Islet precursor cell (in vitro differentiated cells): ENCODE results near the gene SPTBN1.
"Not testable (repeated sequence)": the region's sequence is repeated elsewhere in the genome, so short reads cannot be mapped to it uniquely, and the experiment has no call there.

Experiments used
- DNase-seq: peaks from one replicate; pipeline ENCODE4 v3.0.0-alpha.2; 2018

Gene SPTBN1

GRCh38 chr2:54504866-54505265, 48.7 kb downstream of the SPTBN1 start:
- DNase-seq: no peak

DNA sequence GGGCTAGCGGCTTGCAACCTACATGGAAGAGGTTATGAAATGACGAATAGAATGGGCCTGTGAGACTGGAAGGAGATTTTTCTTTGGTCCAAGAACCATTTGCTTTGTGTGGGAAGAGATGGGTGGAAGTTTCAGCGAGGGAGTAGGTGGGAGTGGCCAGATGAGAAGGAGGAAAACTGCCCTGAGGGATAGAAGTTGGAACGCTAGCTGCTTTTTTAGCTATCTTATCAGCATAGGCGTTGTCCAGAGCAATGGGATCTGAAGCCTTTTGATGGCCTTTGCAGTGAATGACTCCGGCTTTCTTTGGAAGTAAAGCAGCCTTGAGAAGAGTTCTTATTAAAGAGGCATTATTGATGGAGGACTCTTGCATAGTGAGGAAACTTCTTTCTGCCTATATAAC, 52.4 kb downstream of the SPTBN1 start:
- no peak for DNase-seq

- not testable (repeated sequence) for DNase-seq
These were observed 52.9 kb downstream of the SPTBN1 start for GRCh38 chr2:54509043-54509442.

DNA sequence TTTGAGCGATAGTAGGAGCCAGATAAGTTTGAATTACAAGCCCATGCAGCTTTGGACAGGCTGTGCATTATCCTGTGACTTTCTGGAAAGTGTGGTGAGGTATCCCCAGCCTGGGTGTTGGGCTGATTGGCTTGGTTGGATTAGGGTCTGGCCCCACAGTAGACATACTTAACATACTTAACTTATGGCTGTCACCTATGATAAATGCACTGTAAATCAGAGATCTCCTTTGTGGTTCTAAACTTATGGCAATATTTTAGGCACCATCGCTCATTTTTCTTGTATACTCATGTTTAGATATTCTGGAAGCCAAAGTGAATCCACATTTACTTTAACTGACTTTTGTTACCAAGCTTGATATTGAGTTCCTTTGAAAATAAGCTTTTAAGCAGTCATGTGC, 54.8 kb downstream of the SPTBN1 start:
- no peak for DNase-seq

DNA sequence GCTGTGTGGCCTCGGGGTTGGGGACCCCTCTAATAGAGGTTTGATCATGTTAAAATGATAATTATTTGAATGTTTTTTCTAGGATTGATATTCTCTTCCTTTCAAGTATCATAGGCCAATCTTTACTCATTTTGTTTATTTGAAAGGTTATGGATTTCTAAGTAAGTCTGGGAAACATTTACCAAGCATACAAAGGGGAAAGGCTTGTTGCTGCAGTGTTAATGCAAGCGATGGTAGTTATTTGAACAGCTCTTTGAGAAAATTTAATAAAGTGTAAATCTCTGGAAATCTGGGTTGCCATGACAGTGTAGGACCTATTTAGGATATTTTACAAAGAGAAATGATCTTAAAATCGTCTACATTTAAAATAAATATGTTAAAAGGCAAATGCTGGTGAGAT, 56.1 kb downstream of the SPTBN1 start:
- no peak for DNase-seq

- DNase-seq: no peak
These were observed 56.7 kb downstream of the SPTBN1 start for GRCh38 chr2:54512663-54513362.

DNA sequence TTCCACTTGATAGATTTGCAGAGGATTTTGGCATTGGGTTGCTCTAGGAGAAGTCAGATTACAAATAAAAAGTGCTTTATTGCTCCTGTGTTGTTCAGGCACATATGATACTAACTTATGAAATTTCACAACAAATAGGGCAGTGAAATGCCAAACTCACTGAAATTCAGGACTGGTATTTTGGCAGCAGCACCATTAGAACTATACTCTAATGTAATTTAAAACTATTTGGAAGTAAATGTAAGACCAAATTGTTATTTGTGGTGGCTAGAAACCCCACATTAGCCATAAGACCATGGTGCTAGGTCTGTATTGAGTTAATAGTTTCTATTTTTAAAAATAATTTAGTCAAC, 57.2 kb downstream of the SPTBN1 start:
- DNase-seq: no peak

DNA sequence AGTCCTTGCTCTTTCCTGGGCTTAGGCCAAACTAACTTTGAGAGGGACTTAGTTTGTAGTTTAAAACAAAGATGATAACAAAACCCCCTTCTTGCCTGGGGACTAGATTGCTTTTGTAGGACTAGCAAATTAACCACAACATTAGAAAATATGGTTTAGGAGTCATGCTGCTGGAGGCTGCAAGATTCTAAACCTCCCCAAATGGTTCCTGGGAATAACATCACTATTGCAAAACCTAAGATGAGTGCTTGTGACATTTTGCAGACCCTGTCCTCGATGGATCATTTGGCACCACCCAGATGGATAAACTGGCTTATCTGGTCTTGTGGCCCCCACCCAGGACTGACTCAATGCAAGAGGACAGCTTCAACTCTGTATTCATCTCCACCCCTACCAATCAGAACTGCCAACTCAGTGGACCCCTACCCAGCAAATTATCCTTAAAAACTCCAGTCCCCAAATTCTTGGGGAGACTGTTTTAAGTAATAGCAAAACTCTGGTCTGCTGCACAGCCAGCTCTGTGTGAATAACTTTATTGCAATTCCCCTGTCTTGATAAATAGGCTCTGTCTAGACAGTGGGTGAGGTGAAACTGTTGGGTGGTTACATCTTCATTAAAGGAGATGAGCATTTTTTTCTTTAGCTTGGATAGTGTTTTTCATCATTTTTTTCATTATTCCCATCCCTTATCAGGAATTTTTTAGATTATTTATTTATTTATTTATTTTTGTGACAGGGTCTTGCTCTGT, 58.9 kb downstream of the SPTBN1 start:
- no peak for DNase-seq

- DNase-seq: no peak
These were observed 60.7 kb downstream of the SPTBN1 start for GRCh38 chr2:54516842-54517241.

GRCh38 chr2:54518016-54518415, 61.9 kb downstream of the SPTBN1 start:
- DNase-seq: not testable (repeated sequence)

GRCh38 chr2:54518430-54518829, 62.3 kb downstream of the SPTBN1 start:
- DNase-seq: no peak

GRCh38 chr2:54519841-54520459, 63.8 kb downstream of the SPTBN1 start:
- DNase-seq: no peak

GRCh38 chr2:54520687-54521086, 64.6 kb downstream of the SPTBN1 start:
- no peak for DNase-seq

- DNase-seq: peak; percentile 81
These were observed 66.6 kb downstream of the SPTBN1 start for GRCh38 chr2:54522624-54523281.

DNA sequence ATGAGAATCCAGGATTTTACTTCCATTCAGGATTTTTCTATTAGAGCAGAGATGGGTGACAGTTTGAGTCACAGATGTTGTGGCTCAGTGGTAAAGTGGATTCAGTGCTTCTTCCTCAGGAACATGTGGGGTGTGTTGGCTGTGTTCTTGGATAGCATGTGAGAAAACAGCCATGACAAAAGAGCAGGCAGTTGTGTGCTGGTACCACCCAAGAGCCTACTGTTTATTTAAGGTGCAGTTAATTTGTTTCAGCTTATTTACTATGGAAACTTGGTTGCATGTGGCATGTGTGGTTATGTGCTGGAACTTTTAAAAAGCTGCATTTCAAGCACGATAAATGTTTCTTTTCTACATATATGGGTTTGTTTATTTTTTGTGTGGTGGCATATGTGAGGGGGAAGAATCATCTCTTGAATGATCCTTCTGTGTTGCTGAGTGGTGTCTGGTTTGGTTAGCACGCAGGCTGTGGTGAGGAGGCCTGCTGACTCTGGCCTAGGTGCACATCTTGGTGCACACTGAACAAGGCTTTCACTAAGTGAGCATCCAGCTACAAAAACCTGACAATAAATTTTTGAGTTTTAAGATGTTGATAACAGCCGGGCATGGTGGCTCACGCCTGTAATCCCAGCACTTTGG, 67.3 kb downstream of the SPTBN1 start:
- no peak for DNase-seq

DNA sequence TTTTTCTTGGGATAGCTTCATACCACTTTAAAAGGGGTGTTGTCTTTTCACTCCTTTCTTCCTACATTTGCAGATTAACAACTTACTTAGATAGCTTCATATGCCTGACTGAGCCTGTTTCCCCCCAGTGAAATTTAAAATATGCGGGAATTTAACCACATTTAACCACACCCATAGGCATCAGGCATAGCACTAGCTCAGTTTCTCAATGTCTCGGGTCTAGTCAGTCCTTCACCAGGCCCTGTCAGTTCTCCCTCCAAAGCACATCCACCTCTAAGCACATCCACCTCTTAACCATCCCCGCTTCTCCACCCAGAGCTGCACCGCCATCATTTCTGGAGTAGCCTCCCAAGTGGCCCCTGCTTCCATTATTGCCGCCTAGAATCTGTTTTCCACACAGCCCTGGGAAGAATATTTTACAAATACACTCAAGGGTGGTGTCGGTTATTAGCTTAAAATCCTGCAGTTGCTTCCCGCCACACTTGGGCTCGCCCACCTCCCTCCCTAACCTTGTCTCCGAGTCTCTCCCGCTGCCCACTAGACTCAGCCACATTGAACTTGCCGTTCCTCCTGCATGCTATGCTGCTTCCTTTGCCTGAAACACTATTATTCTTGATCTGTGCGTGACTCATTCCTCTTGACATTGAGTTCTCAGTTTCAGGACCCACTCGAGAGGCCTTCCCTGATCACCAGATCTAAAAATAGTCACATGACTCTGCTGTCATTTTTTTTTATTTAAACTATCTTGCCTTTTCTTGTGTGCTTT, 68.3 kb downstream of the SPTBN1 start:
- DNase-seq: no peak

GRCh38 chr2:54525321-54525720, 69.2 kb downstream of the SPTBN1 start:
- no peak for DNase-seq

- DNase-seq: no peak
These were observed 70.2 kb downstream of the SPTBN1 start for GRCh38 chr2:54526226-54526879.

DNA sequence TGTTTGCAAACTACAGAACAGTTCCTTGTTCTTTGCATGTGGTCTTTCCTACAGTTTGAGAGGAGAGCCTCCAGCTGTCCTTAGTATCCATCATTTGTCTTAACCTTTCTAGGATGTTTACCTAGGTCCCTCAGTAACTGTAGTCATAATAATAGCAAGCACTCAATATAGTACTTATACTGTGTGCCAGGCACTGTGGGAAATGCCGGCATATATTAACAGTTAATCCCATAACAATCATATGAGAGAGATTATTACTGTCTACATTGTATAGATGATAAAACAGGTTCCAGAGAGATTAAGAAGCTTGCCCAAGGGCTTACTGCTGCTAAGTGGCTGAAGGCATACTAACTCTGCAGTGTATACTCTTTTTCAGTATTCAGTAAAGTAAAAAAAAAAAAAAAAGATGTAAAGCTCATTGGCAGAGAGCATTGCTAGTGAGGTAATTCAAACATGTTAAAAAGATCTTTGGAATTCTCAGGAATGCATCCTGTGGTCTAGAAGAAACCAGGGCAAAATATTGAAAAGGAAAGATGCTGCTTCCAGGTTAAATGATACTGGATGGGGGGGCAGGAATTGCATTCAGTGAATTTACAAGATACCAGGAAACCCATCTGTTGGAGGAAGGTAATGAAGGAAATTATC, 72.3 kb downstream of the SPTBN1 start:
- no peak for DNase-seq

- DNase-seq: not testable (repeated sequence)
These were observed 73.4 kb downstream of the SPTBN1 start for GRCh38 chr2:54529518-54529917.

- no peak for DNase-seq
These were observed 73.8 kb downstream of the SPTBN1 start for GRCh38 chr2:54529935-54530334.
